HG03135 (cell line): ENCODE results near the gene IL9.

Source experiments
- ATAC-seq: cut with Tn5 transposase; IDR thresholded peaks from one replicate; pipeline ENCODE4 v1.9.1; 2021; ENCODE audit warnings: mild to moderate bottlenecking, moderate library complexity; ENCODE audit not compliant: unreplicated experiment

Gene IL9

GRCh38 chr5:135895474-135896006 is at the start of gene IL9:
TSS of gene IL9 (minus strand) at chr5:135895841. CDS start at chr5:135895816, 25 bp downstream.
- ATAC-seq, result no peak

GRCh38 chr5:135944967-135945560 is 49.4 kb upstream of the IL9 start:
- ATAC-seq, result no peak

- ATAC-seq, result no peak
These were observed 48.9 kb upstream of the IL9 start for GRCh38 chr5:135944564-135944963.

- ATAC-seq, result no peak
These were observed 46.6 kb upstream of the IL9 start for GRCh38 chr5:135942202-135942771.

- ATAC-seq, result no peak
These were observed 46.1 kb upstream of the IL9 start for GRCh38 chr5:135941711-135942110.

- no peak for ATAC-seq
These were observed 41.7 kb upstream of the IL9 start for GRCh38 chr5:135937245-135937911.

- ATAC-seq, result no peak
These were observed 39.3 kb upstream of the IL9 start for GRCh38 chr5:135934939-135935338.

GRCh38 chr5:135930949-135931295 is 35.3 kb upstream of the IL9 start:
- ATAC-seq, result no peak

GRCh38 chr5:135930029-135930948 is 34.6 kb upstream of the IL9 start:
- ATAC-seq, result no peak

- no peak for ATAC-seq
These were observed 25.7 kb upstream of the IL9 start for GRCh38 chr5:135921388-135921787.

- no peak for ATAC-seq
These were observed 24.6 kb upstream of the IL9 start for GRCh38 chr5:135920199-135920598.

GRCh38 chr5:135916638-135917263 is 21.1 kb upstream of the IL9 start:
- no peak for ATAC-seq

GRCh38 chr5:135915466-135916001 is 19.9 kb upstream of the IL9 start:
- no peak for ATAC-seq

- no peak for ATAC-seq
These were observed 18.3 kb upstream of the IL9 start for GRCh38 chr5:135913713-135914626.

- ATAC-seq, result no peak
These were observed 9.5 kb upstream of the IL9 start for GRCh38 chr5:135905144-135905543.

- no peak for ATAC-seq
These were observed 6.0 kb upstream of the IL9 start for GRCh38 chr5:135901633-135902032.

GRCh38 chr5:135900276-135900675 is 4.6 kb upstream of the IL9 start:
- no peak for ATAC-seq

GRCh38 chr5:135898651-135899050 is 3.0 kb upstream of the IL9 start:
- no peak for ATAC-seq

GRCh38 chr5:135894789-135895188 is 852 bp downstream of the IL9 start:
- ATAC-seq, result no peak
